ENCODE results near the gene MAML3. TPM values are rescaled to one million over a fixed set of nuclear protein-coding genes. Genes with fewer than 3 reads are reported as not detected.

The MAML3 gene
- total RNA-seq, 1 experiment from 2014 or later, result 0.89 TPM

GRCh38 chr4:139782926-139783522 is 371.0 kb downstream of the MAML3 start:
- BruUV-seq (replicated peaks), result no TSS peak
- TF ChIP-seq CTCF (IDR thresholded peaks at IDR 0.05; ENCODE audit: unreplicated experiment), result no peak
- intact Hi-C loops (cut with micrococcal nuclease), result no loop called here
- CTCF ChIA-PET, result interaction anchor here (0.6 kb wide), 1 partner anchor 289 kb away, joined by 3 read pairs; no protein-coding TSS in a partner anchor
- Mint-ChIP-seq H3K4me3 (ENCODE audit: unreplicated experiment) (no peak overlapping the region), H3K36me3 (ENCODE audit: insufficient read depth, unreplicated experiment) (no peaks in the 10 kb centered on the region), H3K4me1 (ENCODE audit: insufficient read depth, unreplicated experiment) (no peaks in the 10 kb centered on the region), H3K27ac (ENCODE audit: low read depth, unreplicated experiment) (no peak overlapping the region), H3K27me3 (ENCODE audit: insufficient read depth, unreplicated experiment) (no peaks in the 10 kb centered on the region), H3K9me3 (ENCODE audit: unreplicated experiment) (no peaks in the 10 kb centered on the region)
- DNase-seq (ENCODE audit: unreplicated experiment), result no peak
- POLR2A ChIA-PET, result interaction anchor here (0.6 kb wide), 1 partner anchor 8 kb away, joined by 3 read pairs; no protein-coding TSS in a partner anchor

- Mint-ChIP-seq H3K27ac (ENCODE audit: low read depth, unreplicated experiment) (no peak overlapping the region), H3K4me1 (ENCODE audit: insufficient read depth, unreplicated experiment) (no peaks in the 10 kb centered on the region), H3K36me3 (ENCODE audit: insufficient read depth, unreplicated experiment) (no peaks in the 10 kb centered on the region), H3K9me3 (ENCODE audit: unreplicated experiment) (no peaks in the 10 kb centered on the region), H3K27me3 (ENCODE audit: insufficient read depth, unreplicated experiment) (no peaks in the 10 kb centered on the region), H3K4me3 (ENCODE audit: unreplicated experiment) (no peak overlapping the region)
- TF ChIP-seq CTCF (IDR thresholded peaks at IDR 0.05; ENCODE audit: unreplicated experiment), result no peak
- POLR2A ChIA-PET, result no interaction called here
- BruUV-seq (replicated peaks), result no TSS peak
- DNase-seq (ENCODE audit: unreplicated experiment), result no peak
- intact Hi-C loops (cut with micrococcal nuclease), result no loop called here
- CTCF ChIA-PET, result no interaction called here
Observed at GRCh38 chr4:139781066-139781465, 372.9 kb downstream of the MAML3 start.

GRCh38 chr4:139779691-139780090 is 374.3 kb downstream of the MAML3 start:
- ChIA-PET POLR2A (no interaction called here), CTCF (no interaction called here)
- Mint-ChIP-seq H3K36me3 (ENCODE audit: insufficient read depth, unreplicated experiment) (no peaks in the 10 kb centered on the region), H3K27ac (ENCODE audit: low read depth, unreplicated experiment) (no peak overlapping the region), H3K4me1 (ENCODE audit: insufficient read depth, unreplicated experiment) (no peaks in the 10 kb centered on the region), H3K27me3 (ENCODE audit: insufficient read depth, unreplicated experiment) (no peaks in the 10 kb centered on the region), H3K4me3 (ENCODE audit: unreplicated experiment) (no peak overlapping the region), H3K9me3 (ENCODE audit: unreplicated experiment) (no peaks in the 10 kb centered on the region)
- no peak for TF ChIP-seq CTCF (IDR thresholded peaks at IDR 0.05; ENCODE audit: unreplicated experiment)
- DNase-seq (ENCODE audit: unreplicated experiment), result no peak
- no TSS peak for BruUV-seq (replicated peaks)
- intact Hi-C loops (cut with micrococcal nuclease), result no loop called here

GRCh38 chr4:139777757-139778156 is 376.2 kb downstream of the MAML3 start:
- intact Hi-C loops (cut with micrococcal nuclease), result no loop called here
- Mint-ChIP-seq H3K4me1 (ENCODE audit: insufficient read depth, unreplicated experiment) (no peaks in the 10 kb centered on the region), H3K9me3 (ENCODE audit: unreplicated experiment) (no peaks in the 10 kb centered on the region), H3K36me3 (ENCODE audit: insufficient read depth, unreplicated experiment) (no peaks in the 10 kb centered on the region), H3K27ac (ENCODE audit: low read depth, unreplicated experiment) (no peak overlapping the region), H3K4me3 (ENCODE audit: unreplicated experiment) (no peak overlapping the region), H3K27me3 (ENCODE audit: insufficient read depth, unreplicated experiment) (no peaks in the 10 kb centered on the region)
- BruUV-seq (replicated peaks), result no TSS peak
- ChIA-PET CTCF (no interaction called here), POLR2A (interaction anchor here (0.7 kb wide), 1 partner anchor 635 kb away, joined by 3 read pairs; no protein-coding TSS in a partner anchor)
- no peak for DNase-seq (ENCODE audit: unreplicated experiment)
- no peak for TF ChIP-seq CTCF (IDR thresholded peaks at IDR 0.05; ENCODE audit: unreplicated experiment)
